Osteoblast (primary cell): Measurements from ENCODE around the gene EML1. TPM values are rescaled to one million over a fixed set of nuclear protein-coding genes. Genes with fewer than 3 reads are reported as not detected.

Experiments
- DNase-seq: peaks from one replicate; pipeline ENCODE4 v3.0.0; 2011; ENCODE audit warnings: low spot score, mixed read lengths; ENCODE audit not compliant: insufficient read length; ENCODE audit errors: missing footprints
- H2AFZ ChIP-seq: 2 replicates; pipeline ENCODE4 v1.6.0; 2011; ENCODE audit warnings: mild to moderate bottlenecking, low read length
- H3K27ac ChIP-seq: 2 replicates; pipeline ENCODE4 v1.5.1; 2011; ENCODE audit warnings: mild to moderate bottlenecking, low read depth, low read length, moderate library complexity
- H3K27me3 ChIP-seq: 2 replicates; pipeline ENCODE4 v1.6.0; 2012; ENCODE audit warnings: mild to moderate bottlenecking, control low read depth, inconsistent platforms, low read length, moderate library complexity; ENCODE audit not compliant: insufficient read depth
- H3K36me3 ChIP-seq: 2 replicates; pipeline ENCODE4 v1.5.1; 2011; ENCODE audit warnings: mild to moderate bottlenecking, low read length, control low read depth, moderate library complexity; ENCODE audit not compliant: insufficient read depth
- H3K4me1 ChIP-seq: 2 replicates; pipeline ENCODE4 v1.5.1; 2011; ENCODE audit warnings: mild to moderate bottlenecking, low read length, control low read depth, moderate library complexity; ENCODE audit not compliant: insufficient read depth
- H3K4me2 ChIP-seq: 2 replicates; pipeline ENCODE4 v1.6.0; 2011; ENCODE audit warnings: mild to moderate bottlenecking, low read length; ENCODE audit not compliant: insufficient read depth
- H3K4me3 ChIP-seq: fragments of 200-600 bp; sonication (generic); 3 replicates; pipeline ENCODE4 v1.5.1; 2012; ENCODE audit warnings: mild to moderate bottlenecking, low read length, inconsistent platforms; ENCODE audit not compliant: insufficient read depth
- H3K79me2 ChIP-seq: 2 replicates; pipeline ENCODE4 v1.6.0; 2012; ENCODE audit warnings: mild to moderate bottlenecking, low read length, control low read depth, inconsistent platforms; ENCODE audit not compliant: insufficient read depth
- H3K9me3 ChIP-seq: 2 replicates; pipeline ENCODE4 v1.5.1; 2011; ENCODE audit warnings: low read depth, low read length, control low read depth
- H4K20me1 ChIP-seq: 2 replicates; pipeline ENCODE4 v1.6.0; 2012; ENCODE audit warnings: mild to moderate bottlenecking, low read length, control low read depth; ENCODE audit not compliant: insufficient read depth
- total RNA-seq: library from RNA; depleted of rRNA; stranded (reverse); fragments of >200 nt; gene quantifications from 2 replicates; pipeline ENCODE4 v1.2.3, GENCODE V29; 2012
- TF ChIP-seq, protein P1 (sequence below): IDR thresholded peaks from 2 replicates; pipeline ENCODE4 v1.5.1; 2011; ENCODE audit warnings: mild to moderate bottlenecking, low read depth, low read length, moderate library complexity; ENCODE audit errors: extremely low read depth

EML1 gene
- total RNA-seq, 1 donor: 46.7 TPM

DNA sequence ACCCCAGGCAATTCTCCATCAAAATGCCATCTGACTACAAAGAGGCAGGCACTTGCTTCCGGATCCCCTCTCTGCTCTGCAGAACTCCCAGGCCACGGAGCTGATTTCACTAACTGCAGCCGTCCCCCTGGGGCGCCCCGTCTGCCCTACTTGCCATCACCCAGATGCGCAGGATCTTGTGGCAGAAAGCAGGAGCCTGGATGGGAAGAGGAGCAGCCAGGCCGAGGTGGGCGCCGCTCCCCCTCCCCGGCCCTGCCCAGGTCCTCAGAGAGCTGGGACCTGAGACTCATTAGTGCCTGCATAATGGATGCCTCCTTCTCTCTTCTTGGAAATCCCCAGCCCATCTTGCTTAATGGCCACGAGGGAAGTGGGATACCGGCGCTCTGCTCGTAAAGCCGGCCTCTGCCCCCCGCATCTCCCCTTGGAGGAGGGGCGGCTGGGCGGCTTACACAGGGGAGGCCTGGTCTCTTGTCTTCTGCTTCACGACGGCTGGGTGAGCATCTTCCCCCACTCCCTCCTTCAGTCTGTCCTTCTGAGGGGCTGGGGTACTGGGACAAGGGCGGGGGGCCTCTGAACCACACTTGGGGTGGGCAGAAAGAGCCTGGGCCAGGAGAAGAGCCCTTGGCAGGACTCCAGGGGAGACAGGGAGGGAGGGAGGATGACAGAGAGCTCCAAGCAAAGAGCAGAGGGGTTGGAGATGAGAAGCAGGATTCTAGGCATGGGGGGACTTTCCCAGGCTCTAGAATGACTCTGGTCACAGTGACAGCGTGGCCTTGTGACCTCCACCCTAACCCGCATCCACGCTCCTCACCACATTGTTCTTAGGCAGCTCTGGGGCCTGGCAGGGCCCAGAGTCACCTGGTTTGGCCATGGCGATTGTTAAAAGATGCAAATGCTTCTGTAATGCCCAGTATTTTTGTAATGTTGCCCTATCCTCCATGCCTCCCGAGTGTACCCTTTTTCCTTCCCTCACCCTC lies 19.4 kb upstream of the EML1 start:
- H4K20me1 ChIP-seq: no peaks in the 10 kb centered on the region
- no peaks in the 10 kb centered on the region for H3K36me3 ChIP-seq
- no peak overlapping the region for H2AFZ ChIP-seq
- H3K4me3 ChIP-seq: no peak overlapping the region
- no peak overlapping the region for H3K27ac ChIP-seq
- no peak for DNase-seq
- no peaks in the 10 kb centered on the region for H3K79me2 ChIP-seq
- H3K4me2 ChIP-seq: no peak overlapping the region
- peaks cover 21% of the 10 kb centered on the region for H3K4me1 ChIP-seq
- no peaks in the 10 kb centered on the region for H3K27me3 ChIP-seq
- peaks cover 3% of the 10 kb centered on the region for H3K9me3 ChIP-seq
- TF ChIP-seq, protein P1, sequence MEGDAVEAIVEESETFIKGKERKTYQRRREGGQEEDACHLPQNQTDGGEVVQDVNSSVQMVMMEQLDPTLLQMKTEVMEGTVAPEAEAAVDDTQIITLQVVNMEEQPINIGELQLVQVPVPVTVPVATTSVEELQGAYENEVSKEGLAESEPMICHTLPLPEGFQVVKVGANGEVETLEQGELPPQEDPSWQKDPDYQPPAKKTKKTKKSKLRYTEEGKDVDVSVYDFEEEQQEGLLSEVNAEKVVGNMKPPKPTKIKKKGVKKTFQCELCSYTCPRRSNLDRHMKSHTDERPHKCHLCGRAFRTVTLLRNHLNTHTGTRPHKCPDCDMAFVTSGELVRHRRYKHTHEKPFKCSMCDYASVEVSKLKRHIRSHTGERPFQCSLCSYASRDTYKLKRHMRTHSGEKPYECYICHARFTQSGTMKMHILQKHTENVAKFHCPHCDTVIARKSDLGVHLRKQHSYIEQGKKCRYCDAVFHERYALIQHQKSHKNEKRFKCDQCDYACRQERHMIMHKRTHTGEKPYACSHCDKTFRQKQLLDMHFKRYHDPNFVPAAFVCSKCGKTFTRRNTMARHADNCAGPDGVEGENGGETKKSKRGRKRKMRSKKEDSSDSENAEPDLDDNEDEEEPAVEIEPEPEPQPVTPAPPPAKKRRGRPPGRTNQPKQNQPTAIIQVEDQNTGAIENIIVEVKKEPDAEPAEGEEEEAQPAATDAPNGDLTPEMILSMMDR: no peak

DNA sequence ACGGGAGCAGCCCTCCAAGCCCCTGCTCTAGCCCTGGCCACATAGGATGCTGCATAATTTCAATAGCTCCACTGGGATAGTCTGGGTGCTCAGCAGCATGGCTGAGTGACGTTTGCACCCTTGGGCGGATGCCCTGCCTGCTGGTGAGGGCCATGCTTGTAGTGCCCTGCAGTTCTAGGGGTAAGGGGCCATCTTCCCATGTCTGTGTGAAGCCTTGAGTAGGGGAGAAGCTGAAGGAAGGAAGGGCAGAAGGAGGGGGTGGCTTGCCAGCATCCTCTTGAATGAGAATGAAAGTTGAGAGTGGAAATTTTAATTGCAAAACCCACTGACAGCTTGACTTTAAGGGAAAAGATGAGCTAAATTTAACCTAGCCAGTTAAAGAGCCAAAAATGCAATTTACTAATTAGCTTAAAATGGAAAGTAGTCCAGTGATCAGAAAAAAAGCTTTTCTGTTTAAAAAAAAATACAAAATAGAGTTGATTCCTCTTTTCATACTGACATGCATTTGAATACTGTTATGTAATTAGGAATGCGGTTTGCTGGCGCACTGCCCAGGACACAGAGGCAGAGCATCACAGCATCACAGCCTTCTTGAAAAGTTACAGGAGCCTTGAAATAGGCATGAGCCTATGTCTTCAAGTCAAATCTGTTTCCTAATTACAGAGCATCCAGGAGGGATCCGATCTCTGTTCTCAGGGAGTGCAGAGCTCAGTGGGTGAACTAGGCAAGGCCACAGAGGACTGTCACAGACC lies 18.5 kb upstream of the EML1 start:
- Histone ChIP-seq H3K36me3 (no peaks in the 10 kb centered on the region), H2AFZ (no peak overlapping the region), H3K27me3 (no peaks in the 10 kb centered on the region), H3K4me3 (no peak overlapping the region), H3K4me2 (no peak overlapping the region), H3K4me1 (peaks cover 26% of the 10 kb centered on the region), H3K27ac (no peak overlapping the region), H3K9me3 (peaks cover 3% of the 10 kb centered on the region), H3K79me2 (no peaks in the 10 kb centered on the region), H4K20me1 (no peaks in the 10 kb centered on the region)
- TF ChIP-seq, protein P1: no peak
- DNase-seq: no peak

DNA sequence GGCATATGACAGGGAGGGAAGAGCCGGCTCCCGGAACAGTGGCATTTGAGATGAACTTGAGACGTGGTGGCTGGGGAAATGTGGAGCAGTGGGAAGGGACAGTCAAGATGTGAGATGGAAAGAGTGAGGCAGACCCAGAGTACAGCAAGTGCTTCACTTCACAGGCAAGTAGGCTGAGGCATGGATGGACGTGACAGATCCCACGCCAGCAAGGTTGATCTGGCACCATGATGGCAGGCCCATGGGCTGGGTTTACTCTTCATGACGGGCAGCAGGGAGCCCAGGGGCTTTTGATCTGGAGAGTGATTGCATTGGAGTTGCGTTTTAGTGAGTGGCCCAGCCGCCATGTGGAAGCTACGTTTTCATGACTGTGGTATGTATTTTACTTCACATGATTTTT lies 17.9 kb upstream of the EML1 start:
- Histone ChIP-seq H3K27ac (no peak overlapping the region), H3K79me2 (no peaks in the 10 kb centered on the region)
- TF ChIP-seq, protein P1: no peak

DNA sequence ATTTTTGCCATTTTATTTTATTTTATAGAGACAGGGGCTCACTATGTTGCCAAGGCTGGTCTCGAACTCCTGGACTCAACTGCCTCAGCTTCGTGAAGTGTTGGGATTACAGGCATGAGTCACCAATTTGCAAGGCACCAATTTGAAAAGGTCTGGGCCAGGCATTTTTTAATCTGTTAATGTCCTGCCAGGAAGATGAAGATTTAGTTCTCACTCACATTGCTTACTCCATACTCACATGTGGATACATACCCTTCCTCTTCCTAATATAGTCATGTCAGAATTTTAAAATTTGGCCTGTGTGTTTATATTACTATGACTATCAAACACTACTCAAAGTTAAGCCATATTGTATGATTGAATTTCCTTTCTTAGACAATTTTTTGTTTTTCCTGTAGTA lies 15.3 kb upstream of the EML1 start:
- Histone ChIP-seq H3K36me3 (no peaks in the 10 kb centered on the region), H3K9me3 (peaks cover 10% of the 10 kb centered on the region), H3K27me3 (no peaks in the 10 kb centered on the region), H3K27ac (no peak overlapping the region), H3K4me3 (no peak overlapping the region), H2AFZ (no peak overlapping the region), H4K20me1 (no peaks in the 10 kb centered on the region), H3K4me1 (peaks cover 22% of the 10 kb centered on the region), H3K4me2 (no peak overlapping the region), H3K79me2 (no peaks in the 10 kb centered on the region)
- no peak for DNase-seq
- TF ChIP-seq, protein P1: no peak

More for the DNA sequence above, 17.9 kb upstream of the EML1 start:
- no peak for DNase-seq
- Histone ChIP-seq H3K36me3 (no peaks in the 10 kb centered on the region), H4K20me1 (no peaks in the 10 kb centered on the region), H3K4me2 (no peak overlapping the region), H2AFZ (no peak overlapping the region), H3K27me3 (no peaks in the 10 kb centered on the region), H3K4me1 (peaks cover 27% of the 10 kb centered on the region), H3K4me3 (no peak overlapping the region), H3K9me3 (peaks cover 5% of the 10 kb centered on the region)
